Body of pancreas (tissue), 4 donors: ENCODE measurements around the gene AK4.

Source experiments
- CTCF ChIP-seq, 7 experiments: fragments of 450-650 bp in 4 of 7; fragments of 200-600 bp in 3 of 7; sonication (generic) in 3 of 7; IDR thresholded peaks; one replicate each; pipeline ENCODE4 v1.5.1; 2016 to 2019; ENCODE audit warnings: antibody characterized with exemption in 7 of 7
- POLR2A ChIP-seq, 3 donors: fragments of 450-650 bp; IDR thresholded peaks; one replicate each; pipeline ENCODE4 v1.6.1; 2016; ENCODE audit warnings: antibody characterized with exemption in 3 of 3, mild to moderate bottlenecking in 2 of 3

DNA sequence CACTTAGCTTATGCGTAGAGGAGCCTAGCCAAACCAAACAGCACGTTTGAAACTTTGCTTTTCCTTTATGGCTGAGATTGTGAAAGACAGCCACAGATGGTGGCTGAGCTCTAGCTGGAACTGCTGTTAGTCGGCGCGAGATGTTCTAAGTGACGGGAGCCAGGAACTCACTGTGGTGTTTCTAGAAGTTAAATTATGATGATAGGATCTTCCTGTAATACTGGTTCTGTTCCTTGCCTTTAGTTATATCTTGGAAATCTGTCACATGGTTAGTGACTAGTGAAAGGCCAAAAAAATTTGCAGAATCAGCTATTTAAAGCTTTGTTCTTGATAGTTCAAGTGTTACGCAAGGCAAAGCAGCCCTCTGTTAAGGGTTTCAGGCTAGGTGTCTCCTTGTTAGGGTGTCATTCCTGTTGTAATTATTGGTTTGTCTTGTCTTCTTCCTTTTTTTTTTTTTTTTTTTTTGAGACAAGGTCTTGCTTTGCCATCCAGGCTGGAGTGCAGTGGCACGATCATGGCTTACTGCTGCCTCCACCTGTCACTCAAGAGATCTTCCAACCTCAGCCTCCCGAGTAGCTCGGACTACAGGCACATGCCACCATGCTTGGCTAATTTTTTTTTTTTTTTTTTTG lies 22.6 kb downstream of the AK4 start:
- no peak for TF ChIP-seq CTCF (IDR thresholded peaks at IDR 0.05)
- TF ChIP-seq POLR2A (IDR thresholded peaks at IDR 0.05) = no peak
